ENCODE data around the gene SLC5A11.

The SLC5A11 gene

GRCh38 chr16:24908716-24909115, 63.0 kb downstream of the SLC5A11 start:
- FAIRE-seq (no peak), DNase-seq (ENCODE audit: extremely low spot score, insufficient read length, low read depth) (no peak)

- FAIRE-seq (no peak), DNase-seq (ENCODE audit: extremely low spot score, insufficient read length, low read depth) (no peak)
Observed at GRCh38 chr16:24909856-24910255, 64.1 kb downstream of the SLC5A11 start.

- DNase-seq (ENCODE audit: extremely low spot score, insufficient read length, low read depth) (no peak), FAIRE-seq (no peak)
Observed at GRCh38 chr16:24915019-24915418, 69.3 kb downstream of the SLC5A11 start.

GRCh38 chr16:24915576-24915975, 69.8 kb downstream of the SLC5A11 start:
- DNase-seq (ENCODE audit: extremely low spot score, insufficient read length, low read depth) (no peak), FAIRE-seq (no peak)

GRCh38 chr16:24917236-24917635, 71.5 kb downstream of the SLC5A11 start:
- DNase-seq (ENCODE audit: extremely low spot score, insufficient read length, low read depth): no peak
- no peak for FAIRE-seq

- no peak for FAIRE-seq
Observed at GRCh38 chr16:24917891-24918290, 72.1 kb downstream of the SLC5A11 start.

GRCh38 chr16:24918641-24919040, 72.9 kb downstream of the SLC5A11 start:
- FAIRE-seq (no peak), DNase-seq (ENCODE audit: extremely low spot score, insufficient read length, low read depth) (no peak)

More at GRCh38 chr16:24917891-24918290, 72.1 kb downstream of the SLC5A11 start:
- no peak for DNase-seq (ENCODE audit: extremely low spot score, insufficient read length, low read depth)

- DNase-seq (ENCODE audit: extremely low spot score, insufficient read length, low read depth) (no peak), FAIRE-seq (no peak)
Observed at GRCh38 chr16:24919536-24919935, 73.8 kb downstream of the SLC5A11 start.

GRCh38 chr16:24920568-24920967, 74.8 kb downstream of the SLC5A11 start:
- DNase-seq (ENCODE audit: extremely low spot score, insufficient read length, low read depth): no peak
- FAIRE-seq: no peak

- FAIRE-seq: no peak
- no peak for DNase-seq (ENCODE audit: extremely low spot score, insufficient read length, low read depth)
Observed at GRCh38 chr16:24921229-24921628, 75.5 kb downstream of the SLC5A11 start.

GRCh38 chr16:24925163-24925562, 79.4 kb downstream of the SLC5A11 start:
- FAIRE-seq: no peak
- DNase-seq (ENCODE audit: extremely low spot score, insufficient read length, low read depth): no peak

- no peak for FAIRE-seq
- DNase-seq (ENCODE audit: extremely low spot score, insufficient read length, low read depth): no peak
Observed at GRCh38 chr16:24929409-24929808, 83.6 kb downstream of the SLC5A11 start.

- DNase-seq (ENCODE audit: extremely low spot score, insufficient read length, low read depth) (no peak), FAIRE-seq (no peak)
Observed at GRCh38 chr16:24930440-24930839, 84.7 kb downstream of the SLC5A11 start.

GRCh38 chr16:24931091-24931490, 85.3 kb downstream of the SLC5A11 start:
- DNase-seq (ENCODE audit: extremely low spot score, insufficient read length, low read depth) (no peak), FAIRE-seq (no peak)

GRCh38 chr16:24935336-24935735, 89.6 kb downstream of the SLC5A11 start:
- FAIRE-seq: no peak
- no peak for DNase-seq (ENCODE audit: extremely low spot score, insufficient read length, low read depth)

GRCh38 chr16:24936151-24936550, 90.4 kb downstream of the SLC5A11 start:
- DNase-seq (ENCODE audit: extremely low spot score, insufficient read length, low read depth) (no peak), FAIRE-seq (no peak)

- FAIRE-seq (no peak), DNase-seq (ENCODE audit: extremely low spot score, insufficient read length, low read depth) (no peak)
Observed at GRCh38 chr16:24939224-24939623, 93.5 kb downstream of the SLC5A11 start.

GRCh38 chr16:24939738-24940137, 94.0 kb downstream of the SLC5A11 start:
- FAIRE-seq (no peak), DNase-seq (ENCODE audit: extremely low spot score, insufficient read length, low read depth) (no peak)

- FAIRE-seq (no peak), DNase-seq (ENCODE audit: extremely low spot score, insufficient read length, low read depth) (no peak)
Observed at GRCh38 chr16:24943471-24943870, 97.7 kb downstream of the SLC5A11 start.

- no peak for DNase-seq (ENCODE audit: extremely low spot score, insufficient read length, low read depth)
- FAIRE-seq: no peak
Observed at GRCh38 chr16:24944206-24944605, 98.4 kb downstream of the SLC5A11 start.

- no peak for FAIRE-seq
- no peak for DNase-seq (ENCODE audit: extremely low spot score, insufficient read length, low read depth)
Observed at GRCh38 chr16:24946155-24946554, 100.4 kb downstream of the SLC5A11 start.

GRCh38 chr16:24950275-24950674, 104.5 kb downstream of the SLC5A11 start:
- no peak for DNase-seq (ENCODE audit: extremely low spot score, insufficient read length, low read depth)

GRCh38 chr16:24953306-24953705, 107.5 kb downstream of the SLC5A11 start:
- no peak for DNase-seq (ENCODE audit: extremely low spot score, insufficient read length, low read depth)
- FAIRE-seq: no peak

More at GRCh38 chr16:24950275-24950674, 104.5 kb downstream of the SLC5A11 start:
- FAIRE-seq: no peak

All from GM18507 (cell line).